Prostate gland (tissue), 2 donors: Measurements from ENCODE around the gene DCC. TPM values are rescaled to one million over a fixed set of nuclear protein-coding genes. Genes with fewer than 3 reads are reported as not detected.

Source experiments
- DNase-seq: peaks from one replicate; pipeline ENCODE4 v3.0.0-alpha.2; 2019; ENCODE audit warnings: low spot score
- H3K27ac ChIP-seq, 2 donors: fragments of 200-600 bp; sonication (generic); 2 replicates each; pipeline ENCODE4 v1.5.1; 2017 to 2019
- H3K27me3 ChIP-seq: fragments of 200-600 bp; sonication (generic); replicated peaks from 2 replicates; pipeline ENCODE4 v1.5.1; 2019; ENCODE audit not compliant: insufficient read depth
- H3K36me3 ChIP-seq, 2 donors: fragments of 200-600 bp; sonication (generic); 1 replicate in 1 of 2; 2 replicates in 1 of 2; pipeline versions ENCODE4 v1.5.1 to v1.8.1; 2017 to 2019
- H3K4me1 ChIP-seq: fragments of 200-600 bp; sonication (generic); replicated peaks from 2 replicates; pipeline ENCODE4 v1.5.1; 2019
- H3K4me3 ChIP-seq, 2 donors: fragments of 200-600 bp; sonication (generic); 2 replicates each; pipeline ENCODE4 v1.5.1; 2017 to 2019
- H3K9me3 ChIP-seq: fragments of 200-600 bp; sonication (generic); 2 replicates; pipeline ENCODE4 v1.5.1; 2017
- POLR2A ChIP-seq: fragments of 450-650 bp; IDR thresholded peaks from one replicate; pipeline ENCODE4 v1.6.1; 2016; ENCODE audit warnings: antibody characterized with exemption, mild to moderate bottlenecking
- POLR2AphosphoS5 ChIP-seq: sonication (generic); formaldehyde crosslinking; IDR thresholded peaks from one replicate; pipeline ENCODE4 v1.6.1; 2017; ENCODE audit warnings: antibody characterized with exemption
- WGBS: methylation state at CpG from one replicate; pipeline ENCODE4 v1.1.5; 2018; 5-methylcytosine and 5-hydroxymethylcytosine counted together
- intact Hi-C: fragments of 100-400 bp; cut with DNase I; formaldehyde crosslinking; loops from one replicate; pipeline ENCODE4 v1.14.2; 2022
- total RNA-seq, 2 donors: library from RNA; depleted of rRNA; stranded (reverse); fragments of >200 nt; gene quantifications; one replicate each; pipeline ENCODE4 v1.1.0, GENCODE V29; 2016
- TF ChIP-seq, protein P1 (sequence below), 4 experiments: fragments of 200-600 bp in 2 of 4; fragments of 450-650 bp in 2 of 4; sonication (generic) in 2 of 4; IDR thresholded peaks; 1 replicate in 3 of 4; 2 replicates in 1 of 4; pipeline ENCODE4 v1.5.1; 2016 to 2019; ENCODE audit warnings: antibody characterized with exemption in 4 of 4, mild to moderate bottlenecking in 2 of 4, moderate library complexity in 2 of 4

DCC gene
- total RNA-seq, 2 donors from 2014 or later: 0.55 to 3.7 TPM

DNA sequence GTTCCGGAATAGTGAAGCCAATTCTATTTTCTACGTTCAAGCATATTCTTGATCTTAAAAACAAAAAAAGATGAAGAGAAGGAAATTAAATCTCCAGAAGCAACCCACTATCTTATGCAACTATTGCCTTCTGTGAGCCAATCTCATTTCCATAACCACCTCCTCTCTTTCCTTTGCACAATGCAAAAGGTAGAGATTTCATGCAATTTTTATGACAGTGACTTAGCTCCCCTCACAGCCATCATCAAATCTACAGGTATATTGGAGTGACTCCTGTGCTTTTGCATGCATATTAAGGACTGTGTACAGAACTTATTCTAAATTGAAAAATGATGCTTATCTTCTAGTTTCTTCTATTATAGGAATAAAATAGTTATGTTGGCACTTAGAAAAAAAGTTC lies 191.8 kb downstream of the DCC start:
- Histone ChIP-seq H3K4me3 (no peak overlapping the region), H3K36me3 (no peaks in the 10 kb centered on the region), H3K27me3 (no peaks in the 10 kb centered on the region), H3K4me1 (no peaks in the 10 kb centered on the region), H3K27ac (no peak overlapping the region), H3K9me3 (no peaks in the 10 kb centered on the region)
- 92% methylated on average over 2 of the region's 2 CpGs for WGBS
- intact Hi-C loops: no loop called here
- TF ChIP-seq POLR2A (no peak), POLR2AphosphoS5 (no peak)
- TF ChIP-seq, protein P1, sequence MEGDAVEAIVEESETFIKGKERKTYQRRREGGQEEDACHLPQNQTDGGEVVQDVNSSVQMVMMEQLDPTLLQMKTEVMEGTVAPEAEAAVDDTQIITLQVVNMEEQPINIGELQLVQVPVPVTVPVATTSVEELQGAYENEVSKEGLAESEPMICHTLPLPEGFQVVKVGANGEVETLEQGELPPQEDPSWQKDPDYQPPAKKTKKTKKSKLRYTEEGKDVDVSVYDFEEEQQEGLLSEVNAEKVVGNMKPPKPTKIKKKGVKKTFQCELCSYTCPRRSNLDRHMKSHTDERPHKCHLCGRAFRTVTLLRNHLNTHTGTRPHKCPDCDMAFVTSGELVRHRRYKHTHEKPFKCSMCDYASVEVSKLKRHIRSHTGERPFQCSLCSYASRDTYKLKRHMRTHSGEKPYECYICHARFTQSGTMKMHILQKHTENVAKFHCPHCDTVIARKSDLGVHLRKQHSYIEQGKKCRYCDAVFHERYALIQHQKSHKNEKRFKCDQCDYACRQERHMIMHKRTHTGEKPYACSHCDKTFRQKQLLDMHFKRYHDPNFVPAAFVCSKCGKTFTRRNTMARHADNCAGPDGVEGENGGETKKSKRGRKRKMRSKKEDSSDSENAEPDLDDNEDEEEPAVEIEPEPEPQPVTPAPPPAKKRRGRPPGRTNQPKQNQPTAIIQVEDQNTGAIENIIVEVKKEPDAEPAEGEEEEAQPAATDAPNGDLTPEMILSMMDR (IDR thresholded peaks at IDR 0.05): no peak
- DNase-seq: no peak

DNA sequence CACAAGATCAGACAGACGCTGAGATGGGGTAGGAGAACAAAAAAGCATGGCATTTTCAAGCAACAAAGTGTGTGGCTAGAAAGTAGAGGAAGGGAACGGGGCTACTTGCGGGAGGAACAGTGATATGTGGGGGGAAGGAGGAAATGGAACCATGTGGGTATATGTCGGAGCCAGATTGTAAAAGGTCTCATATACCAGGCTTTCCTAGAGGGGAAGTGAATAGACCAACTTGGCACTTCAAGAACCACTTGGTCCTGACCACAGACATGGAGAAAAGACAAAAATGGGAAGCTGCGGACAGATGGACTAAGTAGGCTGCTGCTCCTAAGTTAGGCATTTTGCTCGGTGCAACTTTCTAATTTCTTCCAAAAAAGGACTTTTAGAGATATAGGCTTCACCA lies 196.0 kb downstream of the DCC start:
- H3K9me3 ChIP-seq: no peaks in the 10 kb centered on the region
- no peaks in the 10 kb centered on the region for H3K36me3 ChIP-seq
- H3K4me1 ChIP-seq: no peaks in the 10 kb centered on the region
- H3K27me3 ChIP-seq: no peaks in the 10 kb centered on the region
- no peak overlapping the region for H3K4me3 ChIP-seq
- DNase-seq: no peak
- no peak for TF ChIP-seq POLR2AphosphoS5
- TF ChIP-seq, protein P1 (IDR thresholded peaks at IDR 0.05): no peak
- TF ChIP-seq POLR2A: no peak
- intact Hi-C loops: no loop called here
- no peak overlapping the region for H3K27ac ChIP-seq
- WGBS: 80% methylated on average over 6 of the region's 6 CpGs

DNA sequence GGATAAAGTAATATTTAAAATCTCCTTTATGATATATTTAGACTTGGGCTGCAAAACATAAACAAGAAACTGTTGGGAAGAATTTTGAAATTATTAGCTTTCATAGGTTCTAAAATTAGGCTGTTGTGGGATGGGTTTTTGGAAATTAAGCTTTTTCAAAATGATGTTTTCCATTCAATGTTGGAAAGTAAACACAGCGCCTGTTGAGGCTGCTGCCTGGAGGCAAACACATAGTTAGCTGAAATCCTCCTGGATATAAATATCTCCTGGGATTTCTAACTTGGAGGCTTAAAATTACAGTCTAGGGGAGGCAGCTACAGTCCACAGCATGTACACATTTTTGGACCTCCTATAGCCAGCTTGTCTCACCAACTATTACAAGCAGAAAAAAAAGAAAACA lies 197.3 kb downstream of the DCC start:
- H3K27me3 ChIP-seq: no peaks in the 10 kb centered on the region
- H3K4me3 ChIP-seq: no peak overlapping the region
- DNase-seq: no peak
- H3K27ac ChIP-seq: no peak overlapping the region
- no peak for TF ChIP-seq POLR2A
- TF ChIP-seq, protein P1 (IDR thresholded peaks at IDR 0.05): no peak
- no peak for TF ChIP-seq POLR2AphosphoS5
- no peaks in the 10 kb centered on the region for H3K4me1 ChIP-seq
- H3K9me3 ChIP-seq: no peaks in the 10 kb centered on the region
- intact Hi-C loops: no loop called here
- no peaks in the 10 kb centered on the region for H3K36me3 ChIP-seq
- 57% methylated on average over 1 of the region's 1 CpG for WGBS

DNA sequence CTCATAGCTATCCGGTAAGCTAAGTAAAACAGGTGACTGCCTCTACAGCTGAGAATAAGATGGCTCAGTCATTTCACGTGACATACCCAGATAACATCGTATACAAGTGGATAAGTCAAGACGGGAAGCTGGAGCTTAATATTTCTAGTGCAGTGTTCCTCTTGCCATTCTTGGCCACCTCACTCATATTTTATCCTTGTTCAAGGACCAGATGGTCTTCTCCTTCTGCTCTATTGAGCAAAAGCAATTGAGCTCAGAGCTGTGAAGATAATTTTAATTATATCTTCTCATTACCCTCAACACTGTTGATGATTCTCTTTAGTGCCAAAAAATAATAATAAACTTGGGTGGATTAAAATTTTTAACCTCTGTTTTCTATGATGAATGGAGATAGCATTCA lies 201.1 kb downstream of the DCC start:
- 98% methylated on average over 4 of the region's 4 CpGs for WGBS
- no peak for DNase-seq
- intact Hi-C loops: no loop called here

DNA sequence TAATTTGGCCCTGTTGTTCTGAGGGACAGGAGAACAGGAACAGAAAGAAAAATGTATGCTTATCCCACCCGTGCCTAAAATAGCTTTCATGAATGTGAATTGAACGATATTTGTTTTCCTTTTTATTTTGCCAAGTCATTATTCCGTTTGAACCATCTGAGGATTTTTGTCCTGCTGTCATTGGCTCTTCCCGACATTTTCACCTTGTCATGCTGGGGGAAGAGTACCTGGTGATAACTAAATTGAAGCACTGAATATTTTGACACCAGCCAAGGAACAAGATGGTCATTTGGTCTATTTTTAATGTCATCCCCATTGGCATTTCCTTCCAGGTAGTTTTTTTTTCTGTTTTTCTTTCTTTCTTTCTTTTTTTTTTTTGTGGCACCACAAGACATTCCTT lies 204.1 kb downstream of the DCC start:
- Histone ChIP-seq H3K4me3 (no peak overlapping the region), H3K27me3 (no peaks in the 10 kb centered on the region), H3K36me3 (no peaks in the 10 kb centered on the region), H3K4me1 (no peaks in the 10 kb centered on the region), H3K27ac (no peak overlapping the region), H3K9me3 (no peaks in the 10 kb centered on the region)
- no peak for DNase-seq
- TF ChIP-seq, protein P1 (IDR thresholded peaks at IDR 0.05): no peak
- no peak for TF ChIP-seq POLR2AphosphoS5
- no peak for TF ChIP-seq POLR2A
- WGBS: 62% methylated on average over 4 of the region's 4 CpGs
- intact Hi-C loops: no loop called here

More for the DNA sequence above, 201.1 kb downstream of the DCC start:
- Histone ChIP-seq H3K27me3 (no peaks in the 10 kb centered on the region), H3K27ac (no peak overlapping the region), H3K36me3 (no peaks in the 10 kb centered on the region), H3K9me3 (no peaks in the 10 kb centered on the region), H3K4me3 (no peak overlapping the region), H3K4me1 (no peaks in the 10 kb centered on the region)
- TF ChIP-seq, protein P1 (IDR thresholded peaks at IDR 0.05): no peak
- no peak for TF ChIP-seq POLR2AphosphoS5
- no peak for TF ChIP-seq POLR2A
